Cardiac muscle cell (in vitro differentiated cells and primary cell): ENCODE results near the gene LPCAT1. TPM values are rescaled to one million over a fixed set of nuclear protein-coding genes. Genes with fewer than 3 reads are reported as not detected.
"Not testable (repeated sequence)": the region's sequence is repeated elsewhere in the genome, so short reads cannot be mapped to it uniquely, and the experiment has no call there.

Experiments
- DNase-seq, 2 donors: peaks; one replicate each; pipeline versions ENCODE4 v3.0.0 to v3.0.0-alpha.2; 2010 to 2017; ENCODE audit warnings: low read depth in 1 of 2, low spot score in 1 of 2
- H3K27ac ChIP-seq: fragments of 200-600 bp; sonication (generic); 2 replicates; pipeline ENCODE4 v1.5.1; 2016
- H3K27me3 ChIP-seq: fragments of 200-600 bp; sonication (generic); 2 replicates; pipeline ENCODE4 v1.6.0; 2016; ENCODE audit warnings: control low read depth
- H3K36me3 ChIP-seq: fragments of 200-600 bp; sonication (generic); 2 replicates; pipeline ENCODE4 v1.5.1; 2016; ENCODE audit warnings: control low read depth
- H3K4me1 ChIP-seq: fragments of 200-600 bp; sonication (generic); 2 replicates; pipeline ENCODE4 v1.8.1; 2017; ENCODE audit warnings: low read depth, mild to moderate bottlenecking, mixed run types
- H3K4me3 ChIP-seq: fragments of 200-600 bp; sonication (generic); 2 replicates; pipeline ENCODE4 v1.5.1; 2016; ENCODE audit warnings: mild to moderate bottlenecking
- H3K9me3 ChIP-seq: fragments of 200-600 bp; sonication (generic); 2 replicates; pipeline ENCODE4 v1.5.1; 2017; ENCODE audit warnings: low read depth, mild to moderate bottlenecking, control low read depth
- polyA plus RNA-seq: library from polyadenylated mRNA; unstranded; fragments of >200 nt; fragmentation: Nextera tagmentation; extraction: Ambion mirVana; gene quantifications from 2 replicates; pipeline ENCODE4 v1.2.1, GENCODE V29; 2016
- total RNA-seq: library from RNA; depleted of rRNA; stranded (reverse); fragments of >200 nt; gene quantifications from 2 replicates; pipeline ENCODE4 v1.2.3, GENCODE V29; 2016
- TF ChIP-seq, protein P1 (sequence below): IDR thresholded peaks from 2 replicates; pipeline ENCODE4 v1.5.1; 2012; ENCODE audit warnings: low read depth, mild to moderate bottlenecking, low read length

Gene LPCAT1
- total and polyA plus RNA-seq, 2 experiments from 2014 or later = 48.5 to 57.3 TPM

DNA sequence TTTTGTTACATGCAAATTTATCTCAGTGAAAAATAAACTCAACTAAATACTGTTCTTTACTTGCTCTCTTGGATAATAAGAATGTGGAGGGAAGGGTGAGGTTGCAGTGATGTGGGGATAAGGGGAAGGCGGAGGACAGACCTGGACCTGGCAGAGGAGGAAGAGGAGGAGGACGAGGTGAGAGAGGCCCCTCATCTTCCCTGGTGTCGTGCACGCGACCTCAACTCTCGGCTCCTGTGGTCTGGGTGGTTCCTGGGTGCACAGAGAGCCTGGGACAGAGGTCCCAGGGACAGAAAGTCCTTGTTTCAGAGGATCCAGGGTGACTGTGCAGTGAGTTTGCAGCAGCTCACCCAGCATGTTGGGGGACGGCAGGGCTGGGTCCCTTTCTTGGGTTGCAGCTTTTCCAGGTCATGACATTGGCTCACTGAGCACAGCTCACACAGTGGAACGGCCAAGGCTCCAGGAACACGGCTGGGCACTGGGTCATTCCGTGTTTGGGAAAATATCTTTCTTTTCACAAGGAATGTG, 37.7 kb upstream of the LPCAT1 start:
- H3K27ac ChIP-seq = no peak overlapping the region
- no peaks in the 10 kb centered on the region for H3K27me3 ChIP-seq
- H3K36me3 ChIP-seq = no peaks in the 10 kb centered on the region
- TF ChIP-seq, protein P1, sequence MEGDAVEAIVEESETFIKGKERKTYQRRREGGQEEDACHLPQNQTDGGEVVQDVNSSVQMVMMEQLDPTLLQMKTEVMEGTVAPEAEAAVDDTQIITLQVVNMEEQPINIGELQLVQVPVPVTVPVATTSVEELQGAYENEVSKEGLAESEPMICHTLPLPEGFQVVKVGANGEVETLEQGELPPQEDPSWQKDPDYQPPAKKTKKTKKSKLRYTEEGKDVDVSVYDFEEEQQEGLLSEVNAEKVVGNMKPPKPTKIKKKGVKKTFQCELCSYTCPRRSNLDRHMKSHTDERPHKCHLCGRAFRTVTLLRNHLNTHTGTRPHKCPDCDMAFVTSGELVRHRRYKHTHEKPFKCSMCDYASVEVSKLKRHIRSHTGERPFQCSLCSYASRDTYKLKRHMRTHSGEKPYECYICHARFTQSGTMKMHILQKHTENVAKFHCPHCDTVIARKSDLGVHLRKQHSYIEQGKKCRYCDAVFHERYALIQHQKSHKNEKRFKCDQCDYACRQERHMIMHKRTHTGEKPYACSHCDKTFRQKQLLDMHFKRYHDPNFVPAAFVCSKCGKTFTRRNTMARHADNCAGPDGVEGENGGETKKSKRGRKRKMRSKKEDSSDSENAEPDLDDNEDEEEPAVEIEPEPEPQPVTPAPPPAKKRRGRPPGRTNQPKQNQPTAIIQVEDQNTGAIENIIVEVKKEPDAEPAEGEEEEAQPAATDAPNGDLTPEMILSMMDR = no peak
- H3K4me3 ChIP-seq = no peak overlapping the region
- no peak for DNase-seq
- no peaks in the 10 kb centered on the region for H3K4me1 ChIP-seq
- no peaks in the 10 kb centered on the region for H3K9me3 ChIP-seq

DNA sequence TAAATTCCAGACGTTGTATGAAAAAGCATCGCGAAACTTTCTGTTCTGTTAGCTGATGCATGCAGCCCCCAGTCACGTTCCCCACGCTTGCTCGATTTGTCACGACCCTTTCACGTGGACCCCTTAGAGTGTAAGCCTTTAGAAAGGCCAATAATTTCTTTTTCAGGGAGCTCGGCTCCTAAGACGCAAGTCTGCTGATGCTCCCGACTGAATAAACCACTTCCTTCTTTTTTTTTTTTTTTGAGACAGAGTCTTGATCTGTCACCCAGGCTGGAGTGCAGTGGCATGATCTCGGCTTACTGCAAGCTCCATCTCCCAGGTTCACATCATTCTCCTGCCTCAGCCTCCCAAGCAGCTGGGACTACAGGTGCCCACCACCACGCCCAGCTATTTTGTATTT, 36.7 kb upstream of the LPCAT1 start:
- not testable (repeated sequence) for H3K27ac ChIP-seq, H3K27me3 ChIP-seq, H3K9me3 ChIP-seq, H3K4me1 ChIP-seq, DNase-seq, H3K4me3 ChIP-seq, H3K36me3 ChIP-seq

DNA sequence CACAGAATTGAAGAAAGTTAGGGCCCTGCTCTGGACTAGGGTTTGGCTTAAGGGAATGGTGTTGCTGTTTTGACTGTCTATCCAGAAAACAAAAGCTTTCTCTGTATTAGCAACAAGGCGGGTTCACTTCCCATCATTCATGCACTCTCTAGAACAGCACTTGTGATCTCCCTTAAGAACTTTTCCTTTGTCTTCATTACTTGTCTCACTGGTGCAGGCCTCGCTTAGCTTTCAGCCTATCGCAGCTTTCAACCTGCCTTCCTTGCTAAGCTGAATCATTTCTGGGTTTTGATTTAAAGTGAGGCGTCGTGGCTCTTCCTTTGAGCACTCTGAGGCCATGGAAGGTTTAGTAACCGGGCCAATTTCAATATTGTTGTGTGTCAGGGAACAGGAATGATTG, 35.2 kb upstream of the LPCAT1 start:
- no peak overlapping the region for H3K27ac ChIP-seq
- H3K27me3 ChIP-seq = no peaks in the 10 kb centered on the region
- H3K9me3 ChIP-seq = no peaks in the 10 kb centered on the region
- no peak for DNase-seq
- no peaks in the 10 kb centered on the region for H3K36me3 ChIP-seq
- H3K4me1 ChIP-seq = no peaks in the 10 kb centered on the region
- TF ChIP-seq, protein P1 = no peak
- no peak overlapping the region for H3K4me3 ChIP-seq

DNA sequence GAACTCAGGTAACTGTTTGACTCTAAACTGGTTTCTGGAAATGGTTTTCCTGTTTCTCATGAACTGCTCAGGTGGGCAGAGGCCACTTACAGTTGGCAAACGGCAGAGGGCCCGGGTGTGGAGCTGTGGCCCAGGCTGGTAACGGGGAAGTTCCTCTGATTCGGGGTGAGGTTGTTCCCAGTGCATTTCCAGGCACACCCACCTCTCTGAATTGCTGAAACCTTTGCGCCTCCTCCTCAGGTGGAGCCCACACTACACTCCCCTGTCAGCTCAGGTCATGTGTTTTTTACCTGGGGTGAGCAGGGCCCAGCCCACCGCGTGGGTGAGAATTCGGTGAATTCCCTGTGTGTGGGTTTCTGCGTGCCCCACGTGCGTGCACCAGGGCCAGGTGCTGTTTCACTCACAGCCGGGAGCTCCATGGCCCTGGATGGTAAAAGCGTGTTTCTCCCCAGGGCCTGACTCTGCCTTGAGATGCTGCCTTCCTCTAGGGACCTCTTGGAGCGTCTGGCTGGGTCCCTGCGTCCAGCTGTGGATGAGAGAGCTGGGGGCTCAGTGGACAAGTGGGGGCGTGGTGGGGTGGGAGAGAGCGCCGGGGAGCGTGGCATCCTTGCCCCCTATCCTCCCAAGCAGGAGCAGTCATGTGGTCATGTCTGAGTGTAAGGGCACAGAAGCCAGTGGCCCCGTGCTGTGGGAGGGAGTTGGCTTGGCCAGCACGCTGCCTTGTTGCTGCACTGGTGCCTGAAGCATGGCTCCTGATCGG, 33.5 kb upstream of the LPCAT1 start:
- Histone ChIP-seq H3K27me3 (no peaks in the 10 kb centered on the region), H3K36me3 (no peaks in the 10 kb centered on the region), H3K4me1 (no peaks in the 10 kb centered on the region), H3K4me3 (no peak overlapping the region), H3K9me3 (no peaks in the 10 kb centered on the region), H3K27ac (no peak overlapping the region)
- no peak for DNase-seq
- TF ChIP-seq, protein P1 = no peak

DNA sequence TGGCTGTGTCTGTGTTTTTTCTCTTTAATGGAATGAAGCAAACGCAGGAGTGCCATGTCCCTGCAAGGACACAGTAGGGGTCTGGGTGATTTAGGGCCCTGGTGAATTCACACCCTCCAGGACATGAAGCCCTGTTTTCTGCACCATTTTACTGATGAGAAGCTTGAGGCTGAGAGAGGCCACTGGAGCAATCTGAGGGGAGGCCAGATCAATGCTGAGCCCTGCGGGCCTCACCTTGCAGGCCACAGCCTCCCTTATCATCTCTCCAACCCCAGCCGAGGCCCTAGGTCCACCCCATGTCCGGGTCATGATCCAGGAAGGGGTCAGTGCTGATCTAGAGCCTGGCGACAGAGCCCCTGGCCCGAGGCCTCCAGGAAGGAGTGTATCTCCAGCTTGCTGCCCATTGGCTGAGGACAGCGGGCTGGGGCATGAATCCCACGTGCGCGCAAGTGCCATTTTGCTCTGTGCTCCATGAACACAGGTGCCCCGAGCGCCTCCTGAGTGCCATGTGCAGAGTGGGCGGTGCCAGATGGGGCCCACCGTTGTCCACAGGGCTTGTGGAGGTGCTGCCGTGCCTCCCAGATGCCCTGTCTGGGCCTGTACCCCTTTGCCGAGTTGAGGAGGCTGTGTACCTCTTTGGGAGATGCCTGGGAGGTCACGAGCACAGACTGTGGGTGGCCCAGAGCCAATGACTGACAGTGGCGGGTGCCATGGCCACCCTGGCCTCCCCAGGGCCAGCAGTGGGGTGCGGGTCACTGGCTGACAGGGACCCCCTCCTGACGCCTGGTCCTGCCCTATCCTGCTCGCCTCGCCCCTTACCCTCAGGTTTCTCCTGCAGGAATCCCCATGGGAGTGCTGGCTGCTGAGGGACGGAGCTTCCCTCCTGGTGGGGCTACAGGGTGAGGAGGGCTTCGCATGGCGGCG, 32.3 kb upstream of the LPCAT1 start:
- Histone ChIP-seq H3K4me1 (no peaks in the 10 kb centered on the region), H3K9me3 (no peaks in the 10 kb centered on the region), H3K27ac (no peak overlapping the region), H3K27me3 (no peaks in the 10 kb centered on the region), H3K4me3 (no peak overlapping the region), H3K36me3 (no peaks in the 10 kb centered on the region)
- DNase-seq = no peak
- TF ChIP-seq, protein P1 = no peak
